Activated CD4-positive, alpha-beta T cell treated with anti-CD3 and anti-CD28 coated beads for 4 hours (primary cell): ENCODE measurements around the gene AFG1L.

Source experiments
- DNase-seq, 2 donors: peaks; one replicate each; pipeline ENCODE4 v3.0.0-alpha.2; 2020

AFG1L gene

DNA sequence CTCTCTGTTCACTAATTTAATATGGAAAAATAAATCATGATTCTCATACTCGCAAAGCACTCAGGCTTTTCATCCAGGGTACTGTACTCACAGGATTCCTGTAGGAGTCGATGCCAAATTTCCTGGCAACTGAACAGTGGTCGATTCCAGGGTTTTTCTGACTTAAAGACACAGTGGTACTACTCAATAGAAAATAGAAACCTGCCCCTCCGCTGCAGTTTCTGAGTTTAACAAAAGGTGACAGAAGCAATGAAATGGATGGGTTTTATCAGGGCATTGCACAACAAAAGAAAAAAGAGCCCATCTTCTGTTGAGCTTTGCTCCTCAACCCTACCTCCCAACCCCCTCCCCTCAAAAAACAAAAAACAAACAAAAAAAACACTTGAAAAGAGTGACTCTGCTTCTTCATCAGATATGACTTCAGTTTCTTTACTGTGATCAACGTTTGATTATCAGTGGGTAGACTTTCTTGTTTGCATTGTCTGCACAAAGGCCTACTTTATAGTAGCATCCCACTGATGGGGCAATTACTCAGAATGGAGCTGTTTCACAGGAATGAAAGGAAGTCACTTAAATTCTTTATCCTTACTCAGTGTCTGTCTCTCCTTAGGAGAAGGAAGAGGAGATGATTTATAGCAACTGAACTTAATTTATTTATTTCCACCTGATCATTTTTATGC, 169.7 kb downstream of the AFG1L start:
- no peak for DNase-seq

DNA sequence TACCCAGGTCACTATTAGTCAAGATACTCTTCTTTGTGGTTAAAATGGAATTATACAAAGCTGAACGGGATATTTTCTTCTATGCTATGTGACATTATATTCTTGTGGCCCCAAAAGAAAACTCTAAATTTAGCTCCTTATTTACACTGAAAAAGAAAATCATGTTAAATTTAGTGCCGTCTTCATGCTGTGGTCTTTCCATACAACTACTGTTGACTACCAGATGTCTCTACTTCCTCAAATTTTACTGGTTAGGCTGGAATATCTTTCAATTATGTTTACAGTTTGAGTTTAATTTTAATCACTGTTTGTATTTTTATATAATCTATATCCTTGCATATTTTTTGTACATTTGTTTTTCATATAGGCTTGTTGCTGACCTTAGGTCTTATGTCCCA, 170.2 kb downstream of the AFG1L start:
- no peak for DNase-seq

DNA sequence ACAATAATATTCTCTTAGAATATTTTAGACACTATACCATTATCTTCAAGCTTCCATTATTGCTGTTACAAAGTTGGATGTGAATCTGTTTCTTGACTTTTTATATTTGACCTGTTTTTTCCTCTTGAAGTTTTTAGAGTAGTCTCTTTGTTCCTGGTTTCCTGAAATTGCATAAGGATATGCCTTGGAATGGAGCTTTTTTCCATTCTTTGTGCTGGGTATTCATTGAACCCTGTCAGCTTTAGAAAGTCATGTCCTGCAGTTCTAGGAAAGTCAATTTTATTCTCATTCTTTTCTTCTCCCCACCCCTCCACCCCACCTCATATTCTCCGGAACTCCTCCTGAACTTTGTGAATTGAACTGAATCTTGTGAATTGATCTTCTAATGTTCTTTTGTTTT, 173.5 kb downstream of the AFG1L start:
- DNase-seq, result no peak

DNA sequence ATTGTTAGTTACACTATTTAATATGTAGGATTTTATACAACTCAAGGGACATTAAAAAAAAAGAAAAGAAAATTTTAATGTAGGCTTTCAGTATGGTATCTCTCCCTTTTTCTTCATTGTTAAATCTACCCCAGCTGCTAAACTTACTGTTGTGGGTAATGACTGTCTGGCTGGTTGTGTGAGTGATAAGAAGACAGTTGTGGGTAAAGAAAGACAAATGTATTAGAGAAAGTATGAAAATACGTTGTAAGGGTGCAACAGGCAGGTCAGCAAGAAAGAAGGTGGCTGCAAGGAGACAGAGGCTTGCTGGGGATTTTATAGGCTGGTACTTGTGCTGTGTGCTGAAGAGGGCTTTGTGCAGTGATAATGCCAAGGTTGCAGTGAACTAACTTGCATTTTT, 174.5 kb downstream of the AFG1L start:
- no peak for DNase-seq

DNA sequence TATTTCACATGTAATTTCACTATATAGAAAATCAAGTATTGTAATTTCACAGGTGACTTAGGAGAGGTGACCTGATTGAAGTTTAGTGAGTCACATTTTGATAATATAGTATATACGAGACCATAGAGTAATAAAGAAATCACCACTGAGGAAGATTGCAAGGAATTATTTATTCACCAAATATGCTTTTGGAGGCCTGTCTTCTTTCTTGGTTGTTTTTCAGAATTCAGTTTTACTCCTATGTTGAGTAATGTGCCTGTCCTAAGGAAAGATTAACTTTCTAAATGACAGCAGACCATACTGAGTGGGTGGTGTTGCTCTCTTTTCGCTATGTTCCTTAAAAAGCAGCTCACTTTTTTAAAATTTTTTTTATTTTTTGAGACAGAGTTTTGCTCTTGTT, 178.3 kb downstream of the AFG1L start:
- DNase-seq, result no peak

DNA sequence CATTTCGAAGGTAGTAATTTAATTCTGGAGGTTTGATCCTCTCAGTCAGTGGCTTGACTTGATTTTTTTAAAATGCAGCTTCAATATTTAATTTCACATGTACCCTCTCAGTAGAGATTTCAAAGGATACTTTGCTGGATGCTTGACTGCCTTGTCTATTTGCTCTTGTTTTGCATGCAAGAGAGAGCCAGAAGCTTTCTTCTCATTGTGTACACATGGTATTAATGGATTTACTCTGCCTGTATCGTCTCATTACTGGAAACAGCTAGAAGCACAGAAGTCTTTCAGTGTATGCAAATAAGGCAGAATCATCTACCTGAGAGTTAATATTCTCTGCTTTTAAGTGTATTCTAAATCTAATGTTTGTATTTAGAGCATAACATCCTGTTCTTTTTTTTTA, 181.5 kb downstream of the AFG1L start:
- no peak for DNase-seq

- no peak for DNase-seq
Observed at GRCh38 chr6:108476847-108477430, 182.1 kb downstream of the AFG1L start.

DNA sequence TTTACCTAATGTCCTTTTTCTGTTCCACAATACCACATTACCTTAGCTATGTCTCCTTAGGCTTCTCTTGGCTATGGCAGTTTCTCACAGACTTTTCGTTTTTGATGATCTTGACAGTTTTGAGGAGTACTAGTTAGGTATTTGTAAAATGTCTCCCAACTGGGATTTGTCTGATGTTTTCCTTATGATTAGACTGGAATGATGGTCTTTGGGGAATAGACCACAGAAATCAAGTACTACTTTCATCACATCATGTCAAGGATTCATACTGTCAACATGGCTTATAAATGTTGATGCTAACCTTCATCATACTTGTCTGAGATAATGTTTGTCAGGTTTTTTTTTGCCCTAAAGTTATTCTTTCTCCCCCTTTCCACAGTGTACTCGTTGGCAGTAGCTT, 187.7 kb downstream of the AFG1L start:
- DNase-seq, result no peak

DNA sequence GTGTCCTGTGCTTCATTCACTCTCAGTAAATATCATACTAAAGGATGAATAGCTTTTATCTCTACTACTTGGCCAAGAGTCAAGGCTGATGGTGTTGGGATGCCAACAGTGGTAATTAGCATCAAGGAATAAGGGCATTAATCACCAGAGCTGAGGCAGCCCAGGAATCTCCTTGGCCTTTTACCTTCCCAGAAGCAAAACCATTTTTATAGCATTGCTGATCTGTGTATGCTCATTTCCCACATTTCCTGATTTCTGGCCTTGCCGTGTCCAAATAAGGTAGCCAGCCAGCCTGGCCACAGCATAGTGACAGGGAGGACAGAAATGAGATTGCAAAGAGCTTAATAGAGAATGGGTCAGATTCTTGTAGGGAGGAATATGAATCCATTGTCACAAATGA, 189.2 kb downstream of the AFG1L start:
- no peak for DNase-seq

DNA sequence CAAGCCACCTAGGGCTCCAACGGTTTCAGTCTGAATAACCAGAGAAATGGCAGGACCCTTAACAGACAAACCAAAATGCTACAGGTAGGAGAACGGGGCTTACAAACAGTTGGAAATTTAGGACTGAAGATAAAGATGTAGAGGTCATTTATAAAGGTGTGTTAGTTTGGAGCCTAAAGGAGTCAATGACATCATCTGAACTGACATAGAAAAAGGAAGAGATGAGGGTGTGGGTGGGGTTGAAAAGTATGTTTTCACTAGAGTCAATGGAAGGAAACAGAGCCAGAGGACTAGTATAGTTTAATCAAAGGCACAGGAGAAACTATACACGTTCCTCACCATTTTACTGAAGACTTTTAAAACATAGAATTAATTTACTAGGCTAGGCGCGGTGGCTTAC, 194.8 kb downstream of the AFG1L start:
- no peak for DNase-seq

DNA sequence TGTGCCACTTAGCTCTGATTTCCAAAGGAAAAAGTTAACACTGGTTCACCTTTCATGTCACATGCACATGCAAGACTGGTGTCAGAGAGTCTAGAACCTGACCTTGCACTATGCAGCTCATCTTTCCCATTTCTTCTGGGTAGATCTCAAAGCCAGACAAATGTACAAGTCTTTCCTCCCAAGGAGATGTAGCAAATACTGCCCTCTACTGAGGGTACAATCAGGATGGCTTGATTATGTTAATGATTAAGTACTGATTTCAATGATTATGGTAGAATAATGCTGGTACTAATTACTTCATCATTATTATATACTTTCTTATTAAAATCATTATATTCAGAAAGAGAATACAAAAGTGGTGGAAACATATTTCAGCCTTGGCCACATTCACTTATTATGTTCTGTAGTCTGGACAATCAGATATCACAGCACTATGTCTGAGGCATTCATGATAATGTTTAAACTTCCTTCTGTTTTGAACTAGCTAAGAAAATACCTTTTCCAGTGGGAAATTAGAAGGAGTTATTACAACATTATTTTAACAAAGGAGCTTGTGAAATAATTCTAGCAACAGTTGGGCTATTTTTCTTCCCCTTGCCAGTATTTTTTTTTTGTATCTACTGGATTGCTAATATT, 197.4 kb downstream of the AFG1L start:
- no peak for DNase-seq

- DNase-seq, result no peak
Observed at GRCh38 chr6:108494434-108494833, 199.6 kb downstream of the AFG1L start.

DNA sequence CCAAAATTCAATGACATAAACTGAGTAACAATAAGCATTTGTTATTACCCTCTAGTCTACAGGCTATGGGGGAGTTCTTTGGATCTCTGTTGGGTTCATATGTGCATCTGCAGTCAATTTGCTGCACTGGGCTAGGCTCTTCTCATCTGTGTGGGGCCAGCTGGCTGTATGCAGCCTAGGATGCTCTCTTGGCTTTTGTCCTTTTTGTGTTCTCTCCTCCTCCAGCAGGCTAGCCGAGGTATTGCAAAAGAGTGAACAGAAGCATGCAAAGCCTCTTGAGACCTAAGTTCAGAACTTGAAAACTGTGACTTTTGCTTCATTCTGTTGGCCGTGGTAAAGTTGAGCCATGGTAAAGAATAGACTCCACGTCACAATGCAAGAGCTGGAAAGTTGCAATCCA, 203.0 kb downstream of the AFG1L start:
- no peak for DNase-seq

- DNase-seq, result no peak
Observed at GRCh38 chr6:108501559-108501958, 206.7 kb downstream of the AFG1L start.

- no peak for DNase-seq
Observed at GRCh38 chr6:108502832-108503231, 208.0 kb downstream of the AFG1L start.

- DNase-seq, result no peak
Observed at GRCh38 chr6:108507316-108507715, 212.5 kb downstream of the AFG1L start.

GRCh38 chr6:108510461-108511319, 215.8 kb downstream of the AFG1L start:
- DNase-seq, result no peak

- no peak for DNase-seq
Observed at GRCh38 chr6:108518714-108519576, 224.1 kb downstream of the AFG1L start.

- DNase-seq, result no peak
Observed at GRCh38 chr6:108521616-108522107, 226.8 kb downstream of the AFG1L start.

DNA sequence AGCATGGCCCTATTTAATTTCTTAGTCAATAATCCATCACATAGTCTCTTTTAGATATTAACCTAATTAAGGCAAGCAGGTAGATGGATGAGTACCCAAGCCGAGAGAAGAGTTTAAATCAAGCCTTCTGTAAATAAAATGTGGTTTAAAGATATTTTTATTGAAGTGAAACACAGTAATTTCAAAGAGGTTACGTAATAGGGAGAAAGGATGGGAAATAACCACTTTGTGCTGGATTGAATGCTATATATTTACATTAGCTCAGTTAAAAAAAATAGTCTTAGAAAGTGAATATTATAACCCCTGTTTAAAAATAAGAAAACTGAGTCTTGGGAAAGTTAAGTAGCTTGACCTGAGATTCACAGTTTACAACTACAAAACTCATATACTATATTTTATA, 228.8 kb downstream of the AFG1L start:
- DNase-seq, result no peak

DNA sequence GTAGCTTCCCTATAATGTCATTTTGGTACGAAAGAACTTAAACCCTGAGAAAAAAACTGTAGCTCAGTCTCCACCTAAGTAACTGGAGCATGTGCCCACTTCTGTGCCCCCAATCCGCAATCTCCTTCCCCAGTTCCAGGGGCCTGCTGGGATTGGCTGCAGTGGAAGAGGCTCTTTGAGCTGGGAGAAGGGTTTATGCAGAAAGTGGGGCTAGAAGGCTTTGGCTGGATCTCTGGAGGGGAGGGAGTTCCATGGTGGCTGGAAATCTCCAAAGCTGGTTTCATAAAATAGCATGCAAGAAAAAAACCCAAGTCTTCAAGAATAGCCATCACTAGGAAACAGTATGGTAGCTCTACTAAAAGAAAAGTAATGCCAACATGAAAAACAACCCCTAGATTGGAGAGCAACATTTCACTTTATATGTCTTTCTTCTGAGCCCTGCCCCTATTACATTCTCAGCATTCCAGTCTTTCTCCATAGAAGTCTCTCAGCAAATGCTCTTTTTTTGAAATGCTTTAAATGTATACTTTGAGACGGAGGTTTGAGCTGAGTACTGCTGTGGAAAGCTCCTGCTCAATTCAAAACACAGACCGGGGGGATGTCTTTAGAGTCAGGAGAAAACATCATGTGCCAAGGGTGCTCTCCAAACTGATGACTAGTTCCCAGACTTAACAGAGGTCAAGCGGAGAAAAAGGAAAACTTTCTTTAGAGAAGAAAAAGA, 229.8 kb downstream of the AFG1L start:
- DNase-seq, result no peak

DNA sequence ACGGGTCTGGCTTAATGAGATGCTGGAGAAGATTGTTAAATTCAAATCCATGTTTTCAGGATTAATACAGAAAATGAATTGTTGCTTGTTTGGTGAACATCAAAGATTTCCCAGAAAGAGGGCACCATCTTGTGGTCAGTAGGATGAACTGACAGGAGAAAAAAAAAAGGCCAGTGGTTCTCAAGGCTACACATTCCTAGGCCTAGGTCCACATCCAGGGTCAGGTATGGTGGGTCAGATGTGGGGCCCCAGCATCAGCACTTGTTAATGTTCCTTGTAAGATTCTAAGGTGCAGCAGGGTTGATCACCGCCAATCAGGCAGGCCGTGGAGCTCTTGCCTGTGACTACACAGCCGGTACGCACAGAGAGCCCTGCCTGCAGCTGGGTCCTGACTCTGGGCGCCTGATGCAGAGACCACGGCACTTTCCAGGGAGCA, 231.9 kb downstream of the AFG1L start:
- DNase-seq, result no peak
